Urothelium cell line (cell line): ENCODE data around the gene SLC44A1.
A peak's percentile ranks its signal among the peaks of the same experiment; 100 is the strongest.
"Not testable (repeated sequence)": the region's sequence is repeated elsewhere in the genome, so short reads cannot be mapped to it uniquely, and the experiment has no call there.

Experiments
- DNase-seq: peaks from one replicate; pipeline ENCODE4 v3.0.0; 2011; ENCODE audit warnings: low spot score, mixed read lengths
- FAIRE-seq: peaks from 2 replicates; lab custom pipeline; 2011; peaks lifted over from hg19 to GRCh38; lab: Jason Lieb, UNC

Gene SLC44A1

GRCh38 chr9:105241356-105242043, 3.0 kb upstream of the SLC44A1 start:
- no peak for DNase-seq
- no peak for FAIRE-seq

- FAIRE-seq = no peak
- no peak for DNase-seq
Observed at GRCh38 chr9:105242062-105242461, 2.4 kb upstream of the SLC44A1 start.

- FAIRE-seq = no peak
- no peak for DNase-seq
Observed at GRCh38 chr9:105242557-105242956, 1.9 kb upstream of the SLC44A1 start.

GRCh38 chr9:105243015-105243686, 1.3 kb upstream of the SLC44A1 start:
- DNase-seq (no peak), FAIRE-seq (no peak)

GRCh38 chr9:105244734-105245028, 230 bp downstream of the SLC44A1 start:
- DNase-seq (no peak), FAIRE-seq (no peak)

- FAIRE-seq = no peak
Observed at GRCh38 chr9:105245029-105245890, 809 bp downstream of the SLC44A1 start.

GRCh38 chr9:105245891-105246161, 1.4 kb downstream of the SLC44A1 start:
- FAIRE-seq (no peak), DNase-seq (no peak)

More at GRCh38 chr9:105245029-105245890, 809 bp downstream of the SLC44A1 start:
- peak; percentile 43 for DNase-seq

- FAIRE-seq (no peak), DNase-seq (no peak)
Observed at GRCh38 chr9:105246656-105247173, 2.3 kb downstream of the SLC44A1 start.

- FAIRE-seq (no peak), DNase-seq (no peak)
Observed at GRCh38 chr9:105248691-105249090, 4.2 kb downstream of the SLC44A1 start.

GRCh38 chr9:105251133-105251532, 6.7 kb downstream of the SLC44A1 start:
- DNase-seq (no peak), FAIRE-seq (no peak)

- DNase-seq = no peak
- no peak for FAIRE-seq
Observed at GRCh38 chr9:105251733-105252404, 7.4 kb downstream of the SLC44A1 start.

GRCh38 chr9:105252405-105252756, 7.9 kb downstream of the SLC44A1 start:
- no peak for FAIRE-seq
- DNase-seq = no peak

GRCh38 chr9:105254226-105254625, 9.8 kb downstream of the SLC44A1 start:
- no peak for DNase-seq
- FAIRE-seq = no peak

GRCh38 chr9:105255421-105255820, 11.0 kb downstream of the SLC44A1 start:
- DNase-seq (no peak), FAIRE-seq (no peak)

GRCh38 chr9:105256569-105256968, 12.1 kb downstream of the SLC44A1 start:
- not testable (repeated sequence) for FAIRE-seq, DNase-seq

GRCh38 chr9:105257809-105258208, 13.4 kb downstream of the SLC44A1 start:
- DNase-seq = no peak
- no peak for FAIRE-seq

GRCh38 chr9:105258225-105258737, 13.8 kb downstream of the SLC44A1 start:
- DNase-seq = no peak
- no peak for FAIRE-seq

GRCh38 chr9:105259274-105259673, 14.8 kb downstream of the SLC44A1 start:
- no peak for DNase-seq
- no peak for FAIRE-seq

- no peak for DNase-seq
- FAIRE-seq = no peak
Observed at GRCh38 chr9:105259731-105260612, 15.5 kb downstream of the SLC44A1 start.

- no peak for DNase-seq
- FAIRE-seq = no peak
Observed at GRCh38 chr9:105262497-105262896, 18.0 kb downstream of the SLC44A1 start.
